ENCODE results near the gene CISD3. TPM values are rescaled to one million over a fixed set of nuclear protein-coding genes. Genes with fewer than 3 reads are reported as not detected.

Gene CISD3
- total and polyA plus RNA-seq, 4 donors: 4.5 to 152 (median 37.3) TPM

GRCh38 chr17:38779965-38780752 is 50.0 kb downstream of the CISD3 start:
- Histone ChIP-seq H3K9ac (ENCODE audit: low read depth in 1 of 2, low read length in 2 of 2) (no peak overlapping the region), H3K9me3 (ENCODE audit: control insufficient read depth in 4 of 4, low read length in 3 of 4) (no peaks in the 10 kb centered on the region), H3K36me3 (ENCODE audit: control insufficient read depth in 4 of 4, insufficient read depth in 3 of 4, low read depth in 1 of 4, low read length in 3 of 4) (peaks cover 16 to 84% (median 60%) of the 10 kb centered on the region in 4 donors), H3K27ac (ENCODE audit: low read depth in 1 of 2, low read length in 2 of 2) (no peak overlapping the region), H3K4me3 (ENCODE audit: low read depth in 1 of 3, low read length in 3 of 3) (no peak overlapping the region), H3K27me3 (ENCODE audit: control insufficient read depth in 4 of 4, insufficient read depth in 4 of 4, low read length in 3 of 4) (no peaks in the 10 kb centered on the region), H3K4me1 (ENCODE audit: control insufficient read depth in 4 of 4, insufficient read depth in 4 of 4, low read length in 3 of 4) (no peaks in the 10 kb centered on the region)
- DNase-seq (ENCODE audit: low spot score): no peak
- TF ChIP-seq HNF4A (conservative IDR thresholded peaks at IDR 0.05) (no peak), JUND (IDR thresholded peaks at IDR 0.05) (no peak), NR2F2 (IDR thresholded peaks at IDR 0.05) (no peak), REST (IDR thresholded peaks at IDR 0.05) (no peak)
- WGBS: 94% methylated on average over 23 of the region's 23 CpGs

GRCh38 chr17:38783227-38783626 is 53.1 kb downstream of the CISD3 start:
- no peaks in the 10 kb centered on the region for H3K27me3 ChIP-seq (ENCODE audit: control insufficient read depth in 4 of 4, insufficient read depth in 4 of 4, low read length in 3 of 4)
- no peak for DNase-seq (ENCODE audit: low spot score)
- no peak overlapping the region for H3K4me3 ChIP-seq (ENCODE audit: low read depth in 1 of 3, low read length in 3 of 3)
- no peak for TF ChIP-seq JUND (IDR thresholded peaks at IDR 0.05)
- no peak for TF ChIP-seq FOXA2 (IDR thresholded peaks at IDR 0.05)
- no peak for TF ChIP-seq EGR1 (IDR thresholded peaks at IDR 0.05; ENCODE audit: low read depth in 2 of 2)
- TF ChIP-seq, protein P1, sequence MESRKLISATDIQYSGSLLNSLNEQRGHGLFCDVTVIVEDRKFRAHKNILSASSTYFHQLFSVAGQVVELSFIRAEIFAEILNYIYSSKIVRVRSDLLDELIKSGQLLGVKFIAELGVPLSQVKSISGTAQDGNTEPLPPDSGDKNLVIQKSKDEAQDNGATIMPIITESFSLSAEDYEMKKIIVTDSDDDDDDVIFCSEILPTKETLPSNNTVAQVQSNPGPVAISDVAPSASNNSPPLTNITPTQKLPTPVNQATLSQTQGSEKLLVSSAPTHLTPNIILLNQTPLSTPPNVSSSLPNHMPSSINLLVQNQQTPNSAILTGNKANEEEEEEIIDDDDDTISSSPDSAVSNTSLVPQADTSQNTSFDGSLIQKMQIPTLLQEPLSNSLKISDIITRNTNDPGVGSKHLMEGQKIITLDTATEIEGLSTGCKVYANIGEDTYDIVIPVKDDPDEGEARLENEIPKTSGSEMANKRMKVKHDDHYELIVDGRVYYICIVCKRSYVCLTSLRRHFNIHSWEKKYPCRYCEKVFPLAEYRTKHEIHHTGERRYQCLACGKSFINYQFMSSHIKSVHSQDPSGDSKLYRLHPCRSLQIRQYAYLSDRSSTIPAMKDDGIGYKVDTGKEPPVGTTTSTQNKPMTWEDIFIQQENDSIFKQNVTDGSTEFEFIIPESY (IDR thresholded peaks at IDR 0.05): no peak
- no peak for TF ChIP-seq FOXA1 (IDR thresholded peaks at IDR 0.05)
- no peak for TF ChIP-seq RXRA (IDR thresholded peaks at IDR 0.05)
- TF ChIP-seq, protein P2, sequence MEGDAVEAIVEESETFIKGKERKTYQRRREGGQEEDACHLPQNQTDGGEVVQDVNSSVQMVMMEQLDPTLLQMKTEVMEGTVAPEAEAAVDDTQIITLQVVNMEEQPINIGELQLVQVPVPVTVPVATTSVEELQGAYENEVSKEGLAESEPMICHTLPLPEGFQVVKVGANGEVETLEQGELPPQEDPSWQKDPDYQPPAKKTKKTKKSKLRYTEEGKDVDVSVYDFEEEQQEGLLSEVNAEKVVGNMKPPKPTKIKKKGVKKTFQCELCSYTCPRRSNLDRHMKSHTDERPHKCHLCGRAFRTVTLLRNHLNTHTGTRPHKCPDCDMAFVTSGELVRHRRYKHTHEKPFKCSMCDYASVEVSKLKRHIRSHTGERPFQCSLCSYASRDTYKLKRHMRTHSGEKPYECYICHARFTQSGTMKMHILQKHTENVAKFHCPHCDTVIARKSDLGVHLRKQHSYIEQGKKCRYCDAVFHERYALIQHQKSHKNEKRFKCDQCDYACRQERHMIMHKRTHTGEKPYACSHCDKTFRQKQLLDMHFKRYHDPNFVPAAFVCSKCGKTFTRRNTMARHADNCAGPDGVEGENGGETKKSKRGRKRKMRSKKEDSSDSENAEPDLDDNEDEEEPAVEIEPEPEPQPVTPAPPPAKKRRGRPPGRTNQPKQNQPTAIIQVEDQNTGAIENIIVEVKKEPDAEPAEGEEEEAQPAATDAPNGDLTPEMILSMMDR (IDR thresholded peaks at IDR 0.05; ENCODE audit: low read depth, low read length, missing input control): no peak
- TF ChIP-seq GABPA (IDR thresholded peaks at IDR 0.05 in 1 of 2, conservative IDR thresholded peaks at IDR 0.05 in 1 of 2): no peak
- H3K9me3 ChIP-seq (ENCODE audit: control insufficient read depth in 4 of 4, low read length in 3 of 4): no peaks in the 10 kb centered on the region
- H3K36me3 ChIP-seq (ENCODE audit: control insufficient read depth in 4 of 4, insufficient read depth in 3 of 4, low read depth in 1 of 4, low read length in 3 of 4): peaks cover 17 to 75% (median 53%) of the 10 kb centered on the region in 4 donors
- no peaks in the 10 kb centered on the region for H3K4me1 ChIP-seq (ENCODE audit: control insufficient read depth in 4 of 4, insufficient read depth in 4 of 4, low read length in 3 of 4)
- 96% methylated on average over 3 of the region's 3 CpGs for WGBS
- no peak overlapping the region for H3K27ac ChIP-seq (ENCODE audit: low read depth in 1 of 2, low read length in 2 of 2)
- no peak overlapping the region for H3K9ac ChIP-seq (ENCODE audit: low read depth in 1 of 2, low read length in 2 of 2)

Small RNA genes lying within 50 kb of the gene (small RNA-seq; reads per million reads assigned to genes)
- gene MIR4726 (not detected), gene MIR4734 (not detected), gene RNA5SP440 (0.38 reads per million, percentile 41 among the genes with 10 or more reads in this experiment), gene RNU6-866P (not detected)

Other genes starting within 250 kb of the CISD3 start
- gene SRCIN1, start 124.4 kb upstream of the CISD3 start, total RNA-seq: 1 to 10 TPM in 1 of 2 donors, under 1 TPM in 1; 0.05 to 3.2 TPM
- 1 to 10 TPM; 2.2 to 5.3 TPM for gene SRCIN1, start 124.4 kb upstream of the CISD3 start, polyA plus RNA-seq
- gene EPOP, start 55.4 kb upstream of the CISD3 start, total RNA-seq: 1 to 10 TPM in 1 of 2 donors, under 1 TPM in 1; 0.37 to 1.8 TPM
- gene EPOP, start 55.4 kb upstream of the CISD3 start, polyA plus RNA-seq: 1 to 10 TPM in 1 of 2 donors, under 1 TPM in 1; 0.32 to 1.9 TPM
- 10 to 100 TPM in 1 of 2 donors, 1 to 10 TPM in 1; 8.5 to 22.8 TPM for gene MLLT6, start 25.1 kb upstream of the CISD3 start, total RNA-seq
- gene MLLT6, start 25.1 kb upstream of the CISD3 start, polyA plus RNA-seq: 1 to 10 TPM; 3.3 to 7.7 TPM
- gene PCGF2, start 18.0 kb downstream of the CISD3 start, total RNA-seq: 1 to 10 TPM; 1.2 to 2.2 TPM
- 1 to 10 TPM; 1.3 to 3.2 TPM for gene PCGF2, start 18.0 kb downstream of the CISD3 start, polyA plus RNA-seq
- 100 to 1,000 TPM; 121 to 137 TPM for gene PSMB3, start 22.4 kb downstream of the CISD3 start, total RNA-seq
- gene PSMB3, start 22.4 kb downstream of the CISD3 start, polyA plus RNA-seq: 100 to 1,000 TPM; 200 to 279 TPM
- 10 to 100 TPM; 18.2 to 21.5 TPM for gene PIP4K2B, start 69.2 kb downstream of the CISD3 start, total RNA-seq
- gene PIP4K2B, start 69.2 kb downstream of the CISD3 start, polyA plus RNA-seq: 1 to 10 TPM; 2.4 to 9.0 TPM
- 1 to 10 TPM; 5.7 to 10.0 TPM for gene CWC25, start 95.0 kb downstream of the CISD3 start, total RNA-seq
- 1 to 10 TPM; 6.2 to 8.6 TPM for gene CWC25, start 95.0 kb downstream of the CISD3 start, polyA plus RNA-seq
- 100 to 1,000 TPM; 284 to 797 TPM for gene RPL23, start 123.4 kb downstream of the CISD3 start, total RNA-seq
- 100 to 1,000 TPM; 552 to 740 TPM for gene RPL23, start 123.4 kb downstream of the CISD3 start, polyA plus RNA-seq
- gene LASP1, start 139.7 kb downstream of the CISD3 start, total RNA-seq: 10 to 100 TPM; 59.4 to 77.4 TPM
- gene LASP1, start 139.7 kb downstream of the CISD3 start, polyA plus RNA-seq: 10 to 100 TPM; 18.2 to 77.7 TPM
- not detected for gene FBXO47, start 237.1 kb downstream of the CISD3 start, total RNA-seq
- gene FBXO47, start 237.1 kb downstream of the CISD3 start, polyA plus RNA-seq: not detected

All from liver (tissue), 10 donors.